Panc1 (cell line): ENCODE measurements around the gene VHLL. TPM values are rescaled to one million over a fixed set of nuclear protein-coding genes. Genes with fewer than 3 reads are reported as not detected.
A peak's percentile ranks its signal among the peaks of the same experiment; 100 is the strongest.

ENCODE experiments used
- ATAC-seq: fragments of 200-7000 bp; cut with Tn5 transposase; 2 replicates; pipeline ENCODE4 v1.9.1; 2020; ENCODE audit warnings: mild to moderate bottlenecking, moderate library complexity
- BruUV-seq: library from RNA; stranded (reverse); fragments of 400-500 nt; replicated peaks from 2 replicates; lab custom pipeline; 2021; lab: Mats Ljungman, UMichigan
- CTCF ChIA-PET: fragments of 300-600 bp; sonication (Branson Sonifier 250); formaldehyde crosslinking; loops from one replicate; lab custom pipeline; 2022; ENCODE audit warnings: antibody characterized with exemption; lab: Charles Lee
- POLR2A ChIA-PET: fragments of 300-600 bp; sonication (Branson Sonifier 250); formaldehyde crosslinking; loops from one replicate; lab custom pipeline; 2022; ENCODE audit warnings: antibody characterized with exemption; lab: Charles Lee
- DNase-seq: peaks from one replicate; pipeline ENCODE4 v3.0.0-alpha.2; 2010; ENCODE audit warnings: low read depth, low spot score
- H3K27ac ChIP-seq: 2 replicates; pipeline ENCODE4 v1.5.1; 2011; ENCODE audit warnings: mild to moderate bottlenecking, low read length, inconsistent platforms
- H3K27me3 ChIP-seq: fragments of 200-500 bp; sonication (Bioruptor generic); 2 replicates; pipeline ENCODE4 v1.6.0; 2014; ENCODE audit warnings: low read length, inconsistent platforms; ENCODE audit not compliant: control insufficient read depth, insufficient read depth
- H3K36me3 ChIP-seq: fragments of 200-500 bp; sonication (Bioruptor generic); 2 replicates; pipeline ENCODE4 v1.5.1; 2014; ENCODE audit warnings: inconsistent platforms, mild to moderate bottlenecking, low read length, moderate library complexity; ENCODE audit not compliant: control insufficient read depth, insufficient read depth
- H3K4me1 ChIP-seq: 2 replicates; pipeline ENCODE4 v1.5.1; 2011; ENCODE audit warnings: inconsistent platforms, mild to moderate bottlenecking, low read length, moderate library complexity; ENCODE audit not compliant: control insufficient read depth, insufficient read depth
- H3K4me3 ChIP-seq, 2 experiments: 2 replicates each; pipeline ENCODE4 v1.5.1; 2011 to 2012; ENCODE audit warnings: low read depth in 2 of 2, low read length in 2 of 2, mild to moderate bottlenecking in 2 of 2, inconsistent platforms in 1 of 2, moderate library complexity in 1 of 2
- H3K9me3 ChIP-seq: fragments of 200-500 bp; sonication (Bioruptor generic); 2 replicates; pipeline ENCODE4 v1.5.1; 2014; ENCODE audit warnings: low read depth, mild to moderate bottlenecking, inconsistent platforms, low read length, moderate library complexity; ENCODE audit not compliant: control insufficient read depth, insufficient read depth
- CTCF ChIP-seq: fragments of 450-650 bp; IDR thresholded peaks from 2 replicates; pipeline ENCODE4 v1.5.1; 2017; ENCODE audit warnings: mild to moderate bottlenecking
- POLR2AphosphoS5 ChIP-seq: IDR thresholded peaks from 2 replicates; pipeline ENCODE4 v1.6.1; 2012; ENCODE audit warnings: mild to moderate bottlenecking, low read depth, low read length, moderate library complexity
- REST ChIP-seq, 2 experiments: IDR thresholded peaks; 2 replicates each; pipeline ENCODE4 v1.6.1; 2011 to 2012; ENCODE audit warnings: low read depth in 2 of 2, control low read depth in 1 of 2, low read length in 1 of 2, mild to moderate bottlenecking in 1 of 2, moderate library complexity in 1 of 2; ENCODE audit not compliant: insufficient read depth in 1 of 2
- SIN3A ChIP-seq: IDR thresholded peaks from 2 replicates; pipeline ENCODE4 v1.6.1; 2012; ENCODE audit warnings: low read depth, mild to moderate bottlenecking, low read length, moderate library complexity, borderline replicate concordance; ENCODE audit not compliant: insufficient read depth
- TCF7L2 ChIP-seq: IDR thresholded peaks from 2 replicates; pipeline ENCODE4 v1.6.1; 2011; ENCODE audit warnings: mild to moderate bottlenecking, low read depth, low read length, inconsistent platforms
- in situ Hi-C: cut with HindIII; loops from 2 replicates; pipeline ENCODE4 v1.10.0; 2016; ENCODE audit warnings: low sequenced_read_pairs, low pct_unique_long_range_greater_than_20kb
- intact Hi-C: fragments of 100-400 bp; cut with micrococcal nuclease; formaldehyde crosslinking; loops from one replicate; pipeline ENCODE4 v1.10.0; 2022; ENCODE audit not compliant: unreplicated experiment
- total RNA-seq: library from RNA; stranded (reverse); gene quantifications from one replicate; pipeline ENCODE4 v1.2.1, GENCODE V29; 2021; ENCODE audit not compliant: unreplicated experiment

Gene VHLL
- total RNA-seq, 1 experiment from 2014 or later: 0.28 TPM

GRCh38 chr1:156266051-156266450 lies 33.1 kb downstream of the VHLL start:
- intact Hi-C loops: no loop called here
- no peaks in the 10 kb centered on the region for H3K27me3 ChIP-seq
- H3K36me3 ChIP-seq: peaks cover 27% of the 10 kb centered on the region
- ChIA-PET POLR2A (no interaction called here), CTCF (no interaction called here)
- in situ Hi-C loops: no loop called here
- no peak for TF ChIP-seq SIN3A
- TF ChIP-seq REST (IDR thresholded peaks at IDR 0.05; ENCODE audit: insufficient read depth in 1 of 2, low read depth in 2 of 2, low read length in 1 of 2): no peak
- TF ChIP-seq CTCF: no peak
- no peak for TF ChIP-seq POLR2AphosphoS5
- TF ChIP-seq TCF7L2: no peak
- DNase-seq: no peak
- TSS peak; percentile 50 for BruUV-seq
- peaks cover 10% of the 10 kb centered on the region for H3K4me1 ChIP-seq
- no peak overlapping the region for H3K4me3 ChIP-seq
- ATAC-seq: no peak
- no peaks in the 10 kb centered on the region for H3K9me3 ChIP-seq
- H3K27ac ChIP-seq: no peak overlapping the region

GRCh38 chr1:156263288-156263655 lies 35.8 kb downstream of the VHLL start:
- Histone ChIP-seq H3K27me3 (no peaks in the 10 kb centered on the region), H3K4me1 (peaks cover 10% of the 10 kb centered on the region), H3K9me3 (no peaks in the 10 kb centered on the region), H3K27ac (peak overlapping the region; percentile 12; the same call in 1 of the 2 replicates), H3K36me3 (peaks cover 34% of the 10 kb centered on the region), H3K4me3 (no peak overlapping the region)
- no peak for TF ChIP-seq TCF7L2
- no peak for TF ChIP-seq CTCF
- no peak for TF ChIP-seq SIN3A
- ATAC-seq: peak; percentile 12
- no TSS peak for BruUV-seq
- CTCF ChIA-PET: interaction anchor here (1.0 kb wide), 1 partner anchor 11 kb away, joined by 3 read pairs; no protein-coding TSS in a partner anchor
- no peak for DNase-seq
- intact Hi-C loops: no loop called here
- POLR2A ChIA-PET: no interaction called here
- in situ Hi-C loops: no loop called here
